Endothelial cell of umbilical vein (primary cell): Measurements from ENCODE around the gene EXOC7.

Experiments
- CTCF ChIP-seq, 2 donors: IDR thresholded peaks; 1 replicate in 1 of 2; 2 replicates in 1 of 2; pipeline ENCODE4 v1.5.1; 2011; ENCODE audit warnings: low read length in 2 of 2, mild to moderate bottlenecking in 2 of 2, moderate library complexity in 2 of 2, control low read depth in 1 of 2, inconsistent platforms in 1 of 2, low read depth in 1 of 2; ENCODE audit not compliant: insufficient read depth in 1 of 2; ENCODE audit errors: extremely low read depth in 1 of 2
- EZH2 ChIP-seq: IDR thresholded peaks from 2 replicates; pipeline ENCODE4 v1.6.1; 2012; ENCODE audit warnings: borderline replicate concordance, low read depth, mild to moderate bottlenecking, moderate library complexity, low read length, inconsistent platforms; ENCODE audit not compliant: severe bottlenecking
- FOS ChIP-seq: IDR thresholded peaks from 2 replicates; pipeline ENCODE4 v1.6.1; 2011; ENCODE audit warnings: mild to moderate bottlenecking, low read length, moderate library complexity, borderline replicate concordance; ENCODE audit not compliant: insufficient read depth
- GATA2 ChIP-seq: IDR thresholded peaks from 2 replicates; pipeline ENCODE4 v1.7.0; 2011; ENCODE audit warnings: low read depth, mild to moderate bottlenecking, moderate library complexity, mixed read lengths, low read length; ENCODE audit not compliant: insufficient read length, insufficient read depth
- JUN ChIP-seq: IDR thresholded peaks from 2 replicates; pipeline ENCODE4 v1.6.1; 2011; ENCODE audit warnings: borderline replicate concordance, low read depth; ENCODE audit not compliant: insufficient read length, insufficient read depth
- MAX ChIP-seq: IDR thresholded peaks from 2 replicates; pipeline ENCODE4 v1.6.1; 2011; ENCODE audit not compliant: insufficient read depth, insufficient read length
- MYC ChIP-seq: IDR thresholded peaks from one replicate; pipeline ENCODE4 v1.6.1; 2011; ENCODE audit warnings: mild to moderate bottlenecking, low read depth, low read length
- POLR2A ChIP-seq: IDR thresholded peaks from 2 replicates; pipeline ENCODE4 v1.6.1; 2012; ENCODE audit warnings: low read depth, mild to moderate bottlenecking, control low read depth, low read length
- POLR2AphosphoS5 ChIP-seq: IDR thresholded peaks from 2 replicates; pipeline ENCODE4 v1.6.1; 2012; ENCODE audit warnings: low read depth, mild to moderate bottlenecking, control low read depth, low read length, moderate library complexity; ENCODE audit not compliant: insufficient read depth

DNA sequence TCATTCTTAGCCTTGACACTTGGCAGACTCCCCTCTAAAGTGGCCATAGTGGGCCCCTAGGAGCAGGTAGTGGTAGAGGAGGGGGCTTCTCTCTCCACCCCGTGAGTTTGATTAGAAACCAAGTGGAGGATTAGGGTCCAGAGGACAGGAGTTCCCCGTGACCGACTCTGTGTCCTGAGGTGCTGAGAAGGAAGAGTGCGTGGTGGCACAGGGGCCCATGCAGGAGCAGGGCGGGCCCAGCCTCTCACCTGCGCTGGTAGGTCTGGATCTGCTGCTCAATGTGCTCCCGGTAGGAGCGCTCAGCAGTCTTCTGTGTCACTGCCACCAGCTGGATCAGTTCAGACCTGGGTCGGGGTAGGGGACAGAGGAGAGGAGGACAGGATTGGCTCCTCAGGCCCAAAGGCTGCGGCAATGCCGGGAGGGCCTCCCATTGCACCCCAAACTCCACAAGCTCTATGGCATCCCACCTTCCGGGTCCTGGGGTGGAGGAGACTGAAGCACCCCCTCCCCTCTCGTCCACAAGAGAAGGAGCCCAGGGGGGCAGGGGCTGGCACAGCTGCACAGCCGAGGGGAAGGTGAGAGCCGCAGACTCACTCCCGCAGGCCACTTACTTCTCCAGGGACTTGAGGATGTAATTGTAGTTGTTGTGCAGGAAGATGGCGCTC, 18.4 kb downstream of the EXOC7 start:
- TF ChIP-seq MYC (no peak), JUN (no peak), POLR2A (no peak), EZH2 (no peak), CTCF (IDR thresholded peaks at IDR 0.05; ENCODE audit: extremely low read depth in 1 of 2, insufficient read depth in 1 of 2, low read depth in 1 of 2, low read length in 2 of 2) (no peak), POLR2AphosphoS5 (no peak), MAX (no peak), GATA2 (no peak), FOS (no peak)
